CD4-positive, alpha-beta T cell treated with Interleukin-21 for 1 hour (primary cell): ENCODE data around the gene DTYMK.

Experiments used
- DNase-seq: peaks from one replicate; pipeline ENCODE4 v3.0.0-alpha.2; 2020

The DTYMK gene

GRCh38 chr2:241645915-241646645 is 40.5 kb downstream of the DTYMK start:
- no peak for DNase-seq

DNA sequence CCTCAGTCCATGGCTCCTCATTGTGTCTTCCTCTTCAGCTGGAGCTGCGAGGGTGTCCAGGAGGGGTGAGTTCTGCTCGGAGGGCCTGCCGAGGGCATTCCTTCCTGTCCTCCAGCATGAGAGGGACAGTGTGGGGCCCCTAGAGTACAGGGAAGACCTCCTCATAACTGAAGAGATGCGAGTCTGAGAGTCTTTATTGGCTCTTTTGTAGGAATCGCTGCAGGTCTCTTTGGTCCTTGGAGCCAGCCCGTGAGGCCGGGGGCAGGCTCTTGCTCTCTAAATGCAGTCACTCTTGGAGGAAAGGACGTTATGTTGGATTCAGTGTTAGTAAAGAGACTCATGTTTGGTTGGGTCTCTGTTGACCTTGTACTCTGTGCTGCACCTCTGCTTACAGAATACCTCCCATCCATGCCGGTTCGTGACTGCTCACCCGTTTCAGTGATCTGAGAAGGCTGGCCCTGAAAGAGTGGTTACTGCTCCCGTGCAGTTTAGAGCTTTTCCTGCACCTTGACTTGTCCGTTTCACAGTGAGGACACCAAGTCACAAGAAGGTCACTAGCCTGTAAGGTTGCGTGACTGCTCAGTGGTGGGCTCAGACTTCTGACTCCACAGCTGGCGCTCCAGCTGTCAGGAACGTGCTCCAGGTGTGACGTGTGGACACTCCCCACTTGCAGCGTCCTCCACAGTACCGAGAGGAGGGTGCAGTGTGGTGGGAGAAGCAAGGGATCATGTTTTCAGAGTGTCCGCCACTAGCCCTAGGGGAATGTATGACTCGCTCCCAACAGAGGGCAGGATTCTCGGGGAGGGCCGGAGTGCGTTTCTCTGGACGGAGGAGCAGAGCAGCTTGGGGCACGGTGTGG is 41.3 kb downstream of the DTYMK start:
- no peak for DNase-seq

GRCh38 chr2:241641631-241642030 is 45.0 kb downstream of the DTYMK start:
- DNase-seq = no peak

GRCh38 chr2:241640165-241640795 is 46.3 kb downstream of the DTYMK start:
- no peak for DNase-seq

- no peak for DNase-seq
These were observed 47.2 kb downstream of the DTYMK start for GRCh38 chr2:241639385-241639784.

- DNase-seq = no peak
These were observed 47.7 kb downstream of the DTYMK start for GRCh38 chr2:241638940-241639339.

DNA sequence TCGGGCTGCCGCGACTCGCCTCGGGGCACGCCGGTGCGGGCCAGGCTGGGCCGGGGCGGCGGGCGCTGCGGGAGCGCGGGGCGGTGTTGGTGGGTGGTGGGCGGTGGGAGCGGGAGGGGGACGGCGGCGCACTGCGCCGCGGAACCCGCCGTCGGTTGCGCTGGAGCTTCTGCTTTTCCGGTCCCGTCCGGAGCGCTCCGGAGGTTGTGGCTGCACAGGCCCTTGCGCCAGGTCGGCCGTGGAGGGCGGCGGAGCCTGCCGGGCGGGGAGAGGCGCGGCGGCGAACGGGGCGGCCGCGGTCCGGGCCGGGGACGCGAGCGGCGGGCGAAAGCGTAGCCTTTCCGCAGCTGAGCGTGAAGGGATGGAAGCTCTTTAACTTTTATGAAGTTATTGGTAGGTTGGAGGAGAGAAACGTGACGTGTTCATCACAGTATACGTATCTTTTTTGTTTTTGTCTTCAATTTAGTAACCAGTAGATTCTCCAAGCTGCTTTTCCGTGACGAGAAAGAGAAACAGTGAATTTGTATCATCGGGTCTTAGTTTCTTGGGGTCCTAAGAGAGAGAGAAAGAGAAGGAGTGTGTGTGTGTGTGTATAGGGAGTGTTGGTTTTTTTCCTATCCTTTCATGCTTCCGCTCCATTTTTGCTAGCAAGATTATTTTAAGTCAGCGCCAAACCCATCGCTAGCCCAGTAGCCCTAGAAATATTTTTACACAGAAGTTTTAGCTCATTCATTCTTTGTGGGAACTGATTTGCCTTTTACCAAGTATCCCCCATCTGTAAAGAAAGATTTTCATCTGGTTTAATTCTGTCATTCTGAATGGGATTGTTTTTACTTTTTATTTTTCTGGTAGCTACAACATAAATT is 48.6 kb downstream of the DTYMK start:
- no peak for DNase-seq

- DNase-seq = peak; percentile 78
These were observed 49.4 kb downstream of the DTYMK start, which contains the start of the genes ATG4B and THAP4 for GRCh38 chr2:241637018-241637794. Gene ATG4B, plus strand, starts transcription at chr2:241637693. Its CDS starts 22 bp downstream, at chr2:241637715. Gene THAP4, minus strand, starts transcription at chr2:241637158. Its CDS starts 141 bp downstream, at chr2:241637017.

- peak; percentile 17 for DNase-seq
These were observed 50.2 kb downstream of the DTYMK start for GRCh38 chr2:241636182-241637017.

DNA sequence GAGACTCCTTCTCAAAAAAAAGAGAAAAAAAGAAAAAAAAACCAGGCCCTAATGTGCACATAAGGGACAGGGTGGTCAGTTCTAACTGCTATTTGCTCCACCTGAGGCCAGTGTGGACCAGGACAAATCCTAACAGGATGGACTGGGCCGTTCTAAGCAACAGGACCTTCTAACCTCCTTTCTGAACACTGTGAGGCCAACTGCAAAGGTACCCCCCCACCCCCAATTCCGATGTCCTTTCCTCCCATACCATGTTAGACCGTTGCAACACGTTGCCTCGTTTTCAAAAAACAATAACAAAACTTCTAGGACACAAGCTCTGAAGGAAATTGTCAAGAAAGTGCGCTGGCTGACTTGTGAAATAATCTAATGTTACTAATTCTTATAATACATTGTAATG is 50.9 kb downstream of the DTYMK start:
- no peak for DNase-seq

DNA sequence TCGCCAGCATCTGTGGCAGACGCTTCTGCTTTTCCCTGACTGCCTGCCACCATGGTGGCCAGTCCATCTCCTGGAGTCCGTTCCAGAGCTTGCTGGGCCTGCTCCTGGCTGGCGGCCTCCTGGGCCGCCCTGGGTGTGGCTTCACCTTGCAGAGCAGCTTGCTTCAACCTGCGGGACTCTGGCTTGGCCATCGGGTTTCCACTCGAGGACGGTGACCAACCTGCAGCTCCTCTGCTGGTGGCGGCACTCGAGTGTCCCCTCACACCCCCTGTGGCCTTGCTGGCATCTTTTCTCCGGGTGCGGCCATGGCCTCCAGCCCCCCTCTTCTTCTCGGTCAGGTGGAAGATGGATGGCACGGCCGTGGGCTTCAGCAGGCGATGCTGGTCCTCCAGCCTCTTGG is 53.1 kb downstream of the DTYMK start:
- no peak for DNase-seq

DNA sequence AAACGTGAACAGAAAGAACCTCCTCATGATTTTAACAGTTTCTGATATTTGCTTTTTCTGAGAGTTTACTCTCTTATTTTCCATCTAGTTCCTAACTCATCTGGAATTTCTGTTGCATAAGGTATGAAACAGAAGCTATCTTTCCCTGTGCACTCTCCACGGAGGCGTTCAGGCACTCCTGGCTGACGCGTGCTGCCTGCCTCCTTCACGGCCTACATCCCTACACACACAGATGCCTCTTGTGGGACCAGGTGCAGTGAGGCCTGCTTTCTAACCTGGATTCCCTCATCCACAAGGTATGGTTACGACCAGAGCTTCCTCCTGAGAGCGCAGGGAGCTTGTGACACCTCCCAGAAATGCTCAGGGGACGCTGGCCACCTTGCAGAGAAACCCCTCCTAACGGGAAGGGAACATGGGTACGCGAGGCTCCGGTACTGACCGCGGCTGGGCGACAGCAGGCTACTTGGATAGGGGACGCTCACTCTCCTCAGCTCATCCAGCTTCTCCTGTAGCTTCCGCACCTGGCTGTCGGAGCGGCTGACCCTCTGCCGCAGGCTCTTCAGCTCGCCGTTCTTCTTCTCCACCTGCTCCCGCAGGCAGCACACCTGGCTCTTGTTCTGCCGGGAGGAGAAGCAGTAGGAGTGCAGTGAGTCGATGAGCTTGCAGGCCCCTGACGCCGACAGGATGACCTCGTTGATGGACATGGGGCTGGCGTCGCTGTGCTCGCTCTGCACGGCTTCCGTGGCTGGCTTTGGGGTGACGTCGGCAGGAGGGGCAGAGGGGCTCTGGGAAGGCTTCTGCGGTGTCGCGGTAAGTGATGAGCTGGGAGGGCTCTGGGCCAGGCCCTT is 53.9 kb downstream of the DTYMK start:
- no peak for DNase-seq

DNA sequence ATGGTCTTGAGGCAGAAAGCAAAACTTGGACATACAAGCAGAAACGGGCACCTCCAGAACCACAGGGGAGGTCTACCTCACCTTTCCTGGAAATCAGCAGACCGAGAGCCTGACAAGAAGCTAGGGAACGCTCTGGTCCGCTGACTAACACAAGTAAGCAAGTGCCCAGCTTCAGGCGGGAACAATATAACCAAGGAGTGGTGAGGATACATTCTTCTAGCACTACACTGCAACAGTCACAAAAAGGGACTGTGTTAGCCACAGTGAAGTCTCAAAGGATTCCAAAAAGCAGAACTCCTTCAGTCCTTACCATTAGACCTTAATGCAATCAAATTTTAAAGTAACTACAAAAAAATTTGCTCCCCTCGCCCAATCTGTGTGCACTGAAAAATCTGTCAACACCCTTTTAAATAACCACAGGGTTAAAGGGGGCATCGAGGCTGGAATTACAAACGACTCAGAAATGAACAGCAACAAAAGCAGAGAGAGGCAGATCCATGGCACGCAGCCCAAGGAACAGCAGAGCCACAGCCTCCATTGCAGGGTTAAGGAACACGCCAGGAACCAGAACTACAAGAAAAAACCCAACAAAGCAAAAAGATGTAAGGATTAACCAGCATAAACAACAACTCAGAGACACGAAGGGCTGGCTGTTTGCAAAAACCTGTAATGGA is 56.7 kb downstream of the DTYMK start:
- DNase-seq = no peak

GRCh38 chr2:241627675-241628074 is 58.9 kb downstream of the DTYMK start:
- DNase-seq = no peak
